Upper lobe of left lung (tissue), 6 donors: Measurements from ENCODE around the gene HHIP. TPM values are rescaled to one million over a fixed set of nuclear protein-coding genes. Genes with fewer than 3 reads are reported as not detected.
"Not testable (repeated sequence)": the region's sequence is repeated elsewhere in the genome, so short reads cannot be mapped to it uniquely, and the experiment has no call there.

Source experiments
- ATAC-seq, 2 donors: fragments of 200-7000 bp; cut with Tn5 transposase; one replicate each; pipeline ENCODE4 v1.9.1; 2022; ENCODE audit warnings: mild to moderate bottlenecking in 2 of 2, moderate library complexity in 2 of 2; ENCODE audit not compliant: low FRiP score in 2 of 2
- DNase-seq, 2 donors: peaks; one replicate each; pipeline ENCODE4 v3.0.0-alpha.2; 2019 to 2020
- H3K27ac ChIP-seq, 4 donors: fragments of 200-600 bp; sonication (generic); one replicate each; pipeline ENCODE4 v1.5.1; 2016 to 2019
- H3K27me3 ChIP-seq, 4 donors: fragments of 200-600 bp; sonication (generic); one replicate each; pipeline ENCODE4 v1.5.1; 2017 to 2019
- H3K36me3 ChIP-seq, 4 donors: fragments of 200-600 bp; sonication (generic); one replicate each; pipeline ENCODE4 v1.5.1; 2016 to 2019
- H3K4me1 ChIP-seq, 4 donors: fragments of 200-600 bp; sonication (generic); one replicate each; pipeline ENCODE4 v1.5.1; 2018 to 2019
- H3K4me3 ChIP-seq, 4 donors: fragments of 200-600 bp; sonication (generic); one replicate each; pipeline ENCODE4 v1.5.1; 2017 to 2019; ENCODE audit warnings: mild to moderate bottlenecking in 2 of 4, moderate library complexity in 1 of 4
- H3K9me3 ChIP-seq, 4 donors: fragments of 200-600 bp; sonication (generic); one replicate each; pipeline ENCODE4 v1.5.1; 2018 to 2019
- EP300 ChIP-seq, 4 donors: sonication (generic); formaldehyde crosslinking; IDR thresholded peaks; one replicate each; pipeline ENCODE4 v1.5.1; 2017; ENCODE audit warnings: antibody characterized with exemption in 4 of 4, control low read depth in 2 of 4
- POLR2A ChIP-seq, 4 donors: fragments of 450-650 bp; IDR thresholded peaks; one replicate each; pipeline ENCODE4 v1.5.1; 2016 to 2017; ENCODE audit warnings: antibody characterized with exemption in 4 of 4, mild to moderate bottlenecking in 2 of 4
- POLR2AphosphoS5 ChIP-seq, 2 donors: sonication (generic); formaldehyde crosslinking; IDR thresholded peaks; one replicate each; pipeline ENCODE4 v1.5.1; 2017; ENCODE audit warnings: antibody characterized with exemption in 2 of 2
- WGBS, 2 donors: methylation state at CpG; one replicate each; pipeline ENCODE4 v1.1.5; 2017 to 2018; 5-methylcytosine and 5-hydroxymethylcytosine counted together
- total RNA-seq, 6 donors: library from RNA; depleted of rRNA in 4 of 6; stranded (reverse); fragments of >200 nt in 4 of 6; gene quantifications; one replicate each; pipeline versions ENCODE4 v1.1.0 to v1.2.1, GENCODE V29; 2016 to 2021
- TF ChIP-seq, protein P1 (sequence below), 6 experiments: fragments of 450-650 bp in 4 of 6; fragments of 200-600 bp in 2 of 6; sonication (generic) in 2 of 6; IDR thresholded peaks; one replicate each; pipeline ENCODE4 v1.5.1; 2016 to 2019; ENCODE audit warnings: antibody characterized with exemption in 6 of 6
- donor health status: DM: no; HTN: no; CAD: no; lungs with moderate emphysema.
- donor health status: DM: no; HTN: yes; CAD: no; lungs with severe emphysema.

HHIP gene
- total RNA-seq, 6 donors from 2014 or later = 19.3 to 144 (median 35.8) TPM

DNA sequence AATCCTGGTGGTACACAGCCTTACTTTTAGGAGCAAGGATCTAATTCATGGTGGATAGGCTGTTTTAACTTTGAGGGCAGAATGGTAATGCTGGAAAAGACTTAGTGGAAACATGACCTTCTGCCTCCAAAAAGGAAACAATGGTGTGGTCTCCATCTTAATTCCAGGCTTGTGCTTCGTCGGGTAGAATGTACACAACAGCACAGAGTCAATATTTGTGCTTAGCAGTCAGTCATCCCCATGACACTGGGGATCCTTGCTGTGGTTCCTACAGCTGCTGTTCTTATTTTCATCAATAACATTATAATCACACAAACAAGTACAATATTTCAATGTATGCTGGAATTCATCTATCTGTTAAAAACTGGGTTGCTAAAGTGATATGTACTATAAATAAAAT, 104.4 kb downstream of the HHIP start:
- H3K27ac ChIP-seq = no peak overlapping the region
- ATAC-seq = no peak
- H3K9me3 ChIP-seq = no peaks in the 10 kb centered on the region
- H3K36me3 ChIP-seq = no peaks in the 10 kb centered on the region
- no peak for DNase-seq
- 54 to 57% methylated on average over 2 of the region's 2 CpGs for WGBS, 2 donors
- H3K27me3 ChIP-seq = no peaks in the 10 kb centered on the region
- H3K4me1 ChIP-seq = no peaks in the 10 kb centered on the region
- TF ChIP-seq POLR2A (IDR thresholded peaks at IDR 0.05) (no peak), EP300 (IDR thresholded peaks at IDR 0.05) (no peak), POLR2AphosphoS5 (IDR thresholded peaks at IDR 0.05) (no peak)
- TF ChIP-seq, protein P1, sequence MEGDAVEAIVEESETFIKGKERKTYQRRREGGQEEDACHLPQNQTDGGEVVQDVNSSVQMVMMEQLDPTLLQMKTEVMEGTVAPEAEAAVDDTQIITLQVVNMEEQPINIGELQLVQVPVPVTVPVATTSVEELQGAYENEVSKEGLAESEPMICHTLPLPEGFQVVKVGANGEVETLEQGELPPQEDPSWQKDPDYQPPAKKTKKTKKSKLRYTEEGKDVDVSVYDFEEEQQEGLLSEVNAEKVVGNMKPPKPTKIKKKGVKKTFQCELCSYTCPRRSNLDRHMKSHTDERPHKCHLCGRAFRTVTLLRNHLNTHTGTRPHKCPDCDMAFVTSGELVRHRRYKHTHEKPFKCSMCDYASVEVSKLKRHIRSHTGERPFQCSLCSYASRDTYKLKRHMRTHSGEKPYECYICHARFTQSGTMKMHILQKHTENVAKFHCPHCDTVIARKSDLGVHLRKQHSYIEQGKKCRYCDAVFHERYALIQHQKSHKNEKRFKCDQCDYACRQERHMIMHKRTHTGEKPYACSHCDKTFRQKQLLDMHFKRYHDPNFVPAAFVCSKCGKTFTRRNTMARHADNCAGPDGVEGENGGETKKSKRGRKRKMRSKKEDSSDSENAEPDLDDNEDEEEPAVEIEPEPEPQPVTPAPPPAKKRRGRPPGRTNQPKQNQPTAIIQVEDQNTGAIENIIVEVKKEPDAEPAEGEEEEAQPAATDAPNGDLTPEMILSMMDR (IDR thresholded peaks at IDR 0.05) = no peak
- H3K4me3 ChIP-seq = no peak overlapping the region

DNA sequence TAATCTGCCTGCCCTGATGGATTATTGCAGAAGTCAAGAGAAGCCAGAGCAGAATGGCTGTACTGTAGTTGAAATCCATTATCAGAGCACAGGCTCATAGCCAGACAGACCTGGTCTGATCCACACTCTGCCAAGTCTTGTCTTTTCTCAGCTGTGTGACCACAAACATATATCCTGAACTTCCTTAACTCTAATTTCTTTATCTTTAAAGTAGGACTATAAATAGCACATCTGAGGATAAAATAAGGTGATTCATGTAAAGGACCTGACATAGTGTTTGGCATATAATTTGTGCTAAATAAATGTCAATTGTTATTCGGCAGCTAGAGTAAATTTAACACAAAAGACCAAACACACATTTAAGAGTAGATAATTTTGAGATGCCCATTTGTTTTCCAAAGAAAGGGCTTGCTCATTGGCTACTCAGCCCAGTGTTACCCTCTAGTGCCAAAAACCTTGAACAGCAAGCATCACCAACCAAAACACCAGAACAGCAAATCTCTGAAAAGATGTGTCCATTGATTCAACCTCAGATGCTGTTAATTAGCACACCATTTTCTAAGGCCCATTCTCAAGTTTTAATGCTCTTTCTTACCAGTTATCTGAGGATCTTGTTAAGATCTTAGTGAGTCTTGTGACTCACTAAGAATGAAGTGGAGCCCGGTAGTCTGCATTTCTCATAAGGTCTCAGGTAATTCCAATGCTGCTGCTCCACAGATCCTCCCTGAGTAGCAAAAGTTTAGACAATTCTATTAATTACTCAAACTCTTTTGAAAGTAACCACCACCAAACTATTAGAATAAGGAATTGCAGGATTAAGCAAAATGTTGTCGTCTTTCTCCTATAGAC, 108.8 kb downstream of the HHIP start:
- Histone ChIP-seq H3K27ac (no peak overlapping the region), H3K4me1 (no peaks in the 10 kb centered on the region), H3K36me3 (no peaks in the 10 kb centered on the region), H3K27me3 (no peaks in the 10 kb centered on the region), H3K4me3 (no peak overlapping the region), H3K9me3 (no peaks in the 10 kb centered on the region)
- ATAC-seq = no peak
- DNase-seq = no peak
- TF ChIP-seq POLR2AphosphoS5 (IDR thresholded peaks at IDR 0.05) (no peak), POLR2A (IDR thresholded peaks at IDR 0.05) (no peak), EP300 (IDR thresholded peaks at IDR 0.05) (no peak)
- TF ChIP-seq, protein P1 (IDR thresholded peaks at IDR 0.05) = no peak
- WGBS, 2 donors = 77 to 82% methylated on average over 3 of the region's 3 CpGs

DNA sequence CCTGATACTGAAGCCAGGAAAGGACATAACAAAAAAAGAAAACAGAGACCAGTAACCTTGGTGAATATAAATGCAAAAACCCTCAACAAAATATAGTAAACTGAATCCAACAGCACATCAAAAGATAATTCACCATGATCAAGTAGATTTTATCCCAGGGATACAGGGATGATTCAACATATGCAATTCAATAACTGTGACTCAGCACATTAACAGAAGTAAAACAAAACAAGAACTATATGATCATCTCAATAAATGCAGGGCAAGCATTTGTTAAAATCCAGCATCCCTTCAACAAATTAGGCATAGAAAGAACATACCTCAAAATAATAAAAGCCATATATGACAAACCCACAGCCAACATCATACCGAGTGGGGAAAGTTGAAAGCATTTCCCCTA, 112.0 kb downstream of the HHIP start:
- Histone ChIP-seq H3K4me1 (no peaks in the 10 kb centered on the region), H3K9me3 (no peaks in the 10 kb centered on the region), H3K27ac (no peak overlapping the region), H3K27me3 (no peaks in the 10 kb centered on the region), H3K4me3 (no peak overlapping the region), H3K36me3 (no peaks in the 10 kb centered on the region)
- ATAC-seq (no peak), DNase-seq (no peak)
- TF ChIP-seq POLR2AphosphoS5 (IDR thresholded peaks at IDR 0.05) = no peak
- no peak for TF ChIP-seq EP300 (IDR thresholded peaks at IDR 0.05)
- TF ChIP-seq POLR2A (IDR thresholded peaks at IDR 0.05) = no peak
- TF ChIP-seq, protein P1 (IDR thresholded peaks at IDR 0.05) = no peak
- 94 to 97% methylated on average over 1 of the region's 1 CpG for WGBS, 2 donors

DNA sequence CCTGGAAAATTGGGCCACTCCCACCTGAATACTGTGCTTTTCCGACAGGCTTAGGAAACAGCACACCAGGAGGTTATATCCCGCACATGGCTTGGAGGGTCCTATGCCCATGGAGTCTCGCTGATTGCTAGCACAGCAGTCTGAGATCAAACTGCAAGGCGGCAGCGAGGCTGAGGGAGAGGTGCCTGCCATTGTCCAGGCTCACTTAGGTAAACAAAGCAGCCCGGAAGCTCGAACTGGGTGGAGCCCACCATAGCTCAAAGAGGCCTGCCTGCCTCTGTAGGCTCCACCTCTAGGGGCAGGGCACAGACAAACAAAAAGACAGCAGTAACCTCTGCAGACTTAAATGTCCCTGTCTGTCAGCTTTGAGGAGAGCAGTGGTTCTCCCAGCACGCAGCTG, 122.9 kb downstream of the HHIP start:
- H3K9me3 ChIP-seq, H3K36me3 ChIP-seq, H3K4me1 ChIP-seq, ATAC-seq, H3K27me3 ChIP-seq, H3K27ac ChIP-seq, H3K4me3 ChIP-seq, DNase-seq: not testable (repeated sequence)
- 63 to 76% methylated on average over 5 to 8 of the region's 8 CpGs for WGBS, 2 donors

DNA sequence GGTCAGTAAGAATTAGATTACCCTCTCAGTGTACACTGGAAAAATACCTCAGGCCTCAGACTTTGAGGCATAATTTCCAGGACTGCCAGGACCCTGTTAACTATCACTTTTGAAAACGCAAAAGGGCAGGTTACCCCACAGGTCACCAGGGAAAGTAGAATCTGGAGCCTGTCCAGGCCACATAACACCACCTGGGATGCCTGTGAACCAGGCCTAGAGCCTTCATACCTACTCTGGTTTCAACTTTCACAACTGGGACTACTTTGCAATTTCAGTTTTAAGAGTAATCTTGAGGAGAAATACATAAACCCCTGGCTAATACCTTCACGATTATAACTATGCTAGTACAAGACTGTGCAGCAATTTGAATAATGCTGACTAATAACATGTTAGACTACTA, 132.4 kb downstream of the HHIP start:
- 80 to 93% methylated on average over 2 of the region's 2 CpGs for whole genome bisulfite sequencing, 2 donors
- no peaks in the 10 kb centered on the region for H3K9me3 ChIP-seq
- DNase-seq = no peak
- H3K27ac ChIP-seq = no peak overlapping the region
- H3K4me1 ChIP-seq = no peaks in the 10 kb centered on the region
- ATAC-seq = no peak
- no peak overlapping the region for H3K4me3 ChIP-seq
- H3K27me3 ChIP-seq = no peaks in the 10 kb centered on the region
- TF ChIP-seq, protein P1 (IDR thresholded peaks at IDR 0.05) = no peak
- no peak for TF ChIP-seq POLR2A (IDR thresholded peaks at IDR 0.05)
- no peak for TF ChIP-seq EP300 (IDR thresholded peaks at IDR 0.05)
- TF ChIP-seq POLR2AphosphoS5 (IDR thresholded peaks at IDR 0.05) = no peak
- H3K36me3 ChIP-seq = no peaks in the 10 kb centered on the region
